GM18511 (cell line): Measurements from ENCODE around the gene BAG2.
A peak's percentile ranks its signal among the peaks of the same experiment; 100 is the strongest.

Experiments
- ATAC-seq: cut with Tn5 transposase; IDR thresholded peaks from one replicate; pipeline ENCODE4 v1.9.1; 2021; ENCODE audit warnings: mild to moderate bottlenecking, moderate library complexity; ENCODE audit not compliant: unreplicated experiment

Gene BAG2

GRCh38 chr6:57172136-57173055 lies at the start of gene BAG2:
TSS of gene BAG2 (plus strand) at chr6:57172326. CDS start at chr6:57172698, 372 bp downstream.
- peak; percentile 88 for ATAC-seq

GRCh38 chr6:57123111-57123510 lies 49.0 kb upstream of the BAG2 start:
- no peak for ATAC-seq

GRCh38 chr6:57127763-57128162 lies 44.4 kb upstream of the BAG2 start:
- no peak for ATAC-seq

GRCh38 chr6:57130661-57131177 lies 41.4 kb upstream of the BAG2 start:
- no peak for ATAC-seq

- no peak for ATAC-seq
Measured at GRCh38 chr6:57134954-57135353, 37.2 kb upstream of the BAG2 start.

GRCh38 chr6:57135885-57136284 lies 36.2 kb upstream of the BAG2 start:
- ATAC-seq = no peak

- no peak for ATAC-seq
Measured at GRCh38 chr6:57137350-57137749, 34.8 kb upstream of the BAG2 start.

- ATAC-seq = no peak
Measured at GRCh38 chr6:57138026-57138425, 34.1 kb upstream of the BAG2 start.

- ATAC-seq = no peak
Measured at GRCh38 chr6:57141451-57142177, 30.5 kb upstream of the BAG2 start.

- no peak for ATAC-seq
Measured at GRCh38 chr6:57142178-57142525, 30.0 kb upstream of the BAG2 start.

- no peak for ATAC-seq
Measured at GRCh38 chr6:57143690-57144089, 28.4 kb upstream of the BAG2 start.

- no peak for ATAC-seq
Measured at GRCh38 chr6:57147401-57147800, 24.7 kb upstream of the BAG2 start.

GRCh38 chr6:57147955-57148858 lies 23.9 kb upstream of the BAG2 start:
- ATAC-seq = no peak

- no peak for ATAC-seq
Measured at GRCh38 chr6:57158658-57159057, 13.5 kb upstream of the BAG2 start.

GRCh38 chr6:57159127-57159526 lies 13.0 kb upstream of the BAG2 start:
- no peak for ATAC-seq

GRCh38 chr6:57162028-57162427 lies 10.1 kb upstream of the BAG2 start:
- ATAC-seq = no peak

GRCh38 chr6:57162516-57162915 lies 9.6 kb upstream of the BAG2 start:
- no peak for ATAC-seq

GRCh38 chr6:57163956-57164355 lies 8.2 kb upstream of the BAG2 start:
- ATAC-seq = no peak

GRCh38 chr6:57165080-57165479 lies 7.0 kb upstream of the BAG2 start:
- ATAC-seq = no peak

GRCh38 chr6:57173056-57173885 lies 1.1 kb downstream of the BAG2 start:
- ATAC-seq = peak; percentile 19
